ENCODE data around the gene DMTF1.

Gene DMTF1

GRCh38 chr7:87223666-87224065, 71.4 kb downstream of the DMTF1 start:
- TF ChIP-seq EZH2phosphoT487 (conservative IDR thresholded peaks at IDR 0.05; ENCODE audit: low read length), result no peak
- no peak for TF ChIP-seq CTCF (IDR thresholded peaks at IDR 0.05; ENCODE audit: insufficient read depth, low read length, poor library complexity, severe bottlenecking)
- Histone ChIP-seq H3K4me2 (ENCODE audit: low read depth, low read length, poor library complexity, severe bottlenecking) (no peak overlapping the region), H3K36me3 (ENCODE audit: low read length) (no peaks in the 10 kb centered on the region), H3K79me2 (ENCODE audit: insufficient read depth, low read length) (peaks cover 15% of the 10 kb centered on the region), H3K9me2 (replicated peaks; ENCODE audit: insufficient read depth, low read length) (no peaks in the 10 kb centered on the region), H3K27me3 (ENCODE audit: low read length) (no peaks in the 10 kb centered on the region), H3K4me3 (ENCODE audit: insufficient read depth, low read length, poor library complexity, severe bottlenecking) (no peak overlapping the region), H3K9me3 (ENCODE audit: insufficient read depth, low read length) (no peaks in the 10 kb centered on the region), H4K20me1 (ENCODE audit: low read depth, low read length) (no peaks in the 10 kb centered on the region), H2AFZ (ENCODE audit: low read depth, low read length, severe bottlenecking) (no peak overlapping the region), H3K27ac (ENCODE audit: low read depth, low read length) (no peak overlapping the region), H3K9ac (ENCODE audit: low read length) (no peak overlapping the region), H3F3A (ENCODE audit: insufficient read depth) (peaks cover 12% of the 10 kb centered on the region)

- H2AFZ ChIP-seq (ENCODE audit: low read depth, low read length, severe bottlenecking), result no peak overlapping the region
- H3K4me2 ChIP-seq (ENCODE audit: low read depth, low read length, poor library complexity, severe bottlenecking), result no peak overlapping the region
- no peaks in the 10 kb centered on the region for H3K27me3 ChIP-seq (ENCODE audit: low read length)
- H3K9me3 ChIP-seq (ENCODE audit: insufficient read depth, low read length), result peaks cover 6% of the 10 kb centered on the region; the same call in 1 of the 2 replicates
- no peaks in the 10 kb centered on the region for H3K36me3 ChIP-seq (ENCODE audit: low read length)
- no peaks in the 10 kb centered on the region for H3K9me2 ChIP-seq (replicated peaks; ENCODE audit: insufficient read depth, low read length)
- no peaks in the 10 kb centered on the region for H3K79me2 ChIP-seq (ENCODE audit: insufficient read depth, low read length)
- no peak for TF ChIP-seq EZH2phosphoT487 (conservative IDR thresholded peaks at IDR 0.05; ENCODE audit: low read length)
- TF ChIP-seq CTCF (IDR thresholded peaks at IDR 0.05; ENCODE audit: insufficient read depth, low read length, poor library complexity, severe bottlenecking), result no peak
- H4K20me1 ChIP-seq (ENCODE audit: low read depth, low read length), result no peaks in the 10 kb centered on the region
- no peaks in the 10 kb centered on the region for H3F3A ChIP-seq (ENCODE audit: insufficient read depth)
- H3K27ac ChIP-seq (ENCODE audit: low read depth, low read length), result no peak overlapping the region
- no peak overlapping the region for H3K4me3 ChIP-seq (ENCODE audit: insufficient read depth, low read length, poor library complexity, severe bottlenecking)
- no peak overlapping the region for H3K9ac ChIP-seq (ENCODE audit: low read length)
These were observed 73.4 kb downstream of the DMTF1 start for GRCh38 chr7:87225696-87226095.

- H4K20me1 ChIP-seq (ENCODE audit: low read depth, low read length), result no peaks in the 10 kb centered on the region
- no peaks in the 10 kb centered on the region for H3F3A ChIP-seq (ENCODE audit: insufficient read depth)
- TF ChIP-seq CTCF (IDR thresholded peaks at IDR 0.05; ENCODE audit: insufficient read depth, low read length, poor library complexity, severe bottlenecking) (no peak), EZH2phosphoT487 (conservative IDR thresholded peaks at IDR 0.05; ENCODE audit: low read length) (no peak)
- peaks cover 10% of the 10 kb centered on the region; the same call in 1 of the 2 replicates for H3K9me3 ChIP-seq (ENCODE audit: insufficient read depth, low read length)
- H3K36me3 ChIP-seq (ENCODE audit: low read length), result no peaks in the 10 kb centered on the region
- H3K9me2 ChIP-seq (replicated peaks; ENCODE audit: insufficient read depth, low read length), result no peaks in the 10 kb centered on the region
- no peaks in the 10 kb centered on the region for H3K79me2 ChIP-seq (ENCODE audit: insufficient read depth, low read length)
- no peak overlapping the region for H3K9ac ChIP-seq (ENCODE audit: low read length)
- H3K27ac ChIP-seq (ENCODE audit: low read depth, low read length), result no peak overlapping the region
- H2AFZ ChIP-seq (ENCODE audit: low read depth, low read length, severe bottlenecking), result no peak overlapping the region
- H3K4me2 ChIP-seq (ENCODE audit: low read depth, low read length, poor library complexity, severe bottlenecking), result no peak overlapping the region
- no peak overlapping the region for H3K4me3 ChIP-seq (ENCODE audit: insufficient read depth, low read length, poor library complexity, severe bottlenecking)
- no peaks in the 10 kb centered on the region for H3K27me3 ChIP-seq (ENCODE audit: low read length)
These were observed 74.2 kb downstream of the DMTF1 start for GRCh38 chr7:87226495-87226894.

Measured in SU-DHL-6 (cell line).